Testis (tissue), 3 donors: ENCODE results near the gene VIPR1. TPM values are rescaled to one million over a fixed set of nuclear protein-coding genes. Genes with fewer than 3 reads are reported as not detected.

Experiments
- DNase-seq: peaks from one replicate; pipeline ENCODE4 v3.0.0-alpha.2; 2019
- H3K27ac ChIP-seq, 2 donors: fragments of 200-600 bp; sonication (generic); one replicate each; pipeline ENCODE4 v1.5.1; 2019
- H3K27me3 ChIP-seq: fragments of 200-600 bp; sonication (generic); one replicate; pipeline ENCODE4 v1.5.1; 2019
- H3K36me3 ChIP-seq: fragments of 200-600 bp; sonication (generic); one replicate; pipeline ENCODE4 v1.5.1; 2017; ENCODE audit warnings: low read depth; ENCODE audit errors: missing control alignments
- H3K4me1 ChIP-seq: fragments of 200-600 bp; sonication (generic); one replicate; pipeline ENCODE4 v1.5.1; 2019
- H3K4me3 ChIP-seq, 2 donors: fragments of 200-600 bp; sonication (generic); one replicate each; pipeline ENCODE4 v1.5.1; 2017 to 2019
- H3K9me3 ChIP-seq: fragments of 200-600 bp; sonication (generic); one replicate; pipeline ENCODE4 v1.5.1; 2017
- POLR2A ChIP-seq: fragments of 450-650 bp; IDR thresholded peaks from one replicate; pipeline ENCODE4 v1.6.1; 2017; ENCODE audit warnings: antibody characterized with exemption, mild to moderate bottlenecking, moderate library complexity
- WGBS, 2 donors: methylation state at CpG; one replicate each; pipeline ENCODE4 v1.1.5; 2018; 5-methylcytosine and 5-hydroxymethylcytosine counted together
- intact Hi-C: fragments of 100-400 bp; cut with DNase I; formaldehyde crosslinking; loops from one replicate; pipeline ENCODE4 v1.15.1; 2023; ENCODE audit warnings: low total_unique reads
- polyA plus RNA-seq: library from polyadenylated mRNA; stranded (reverse); fragments of 350-450 nt; fragmentation: Illumina TruSeq; extraction: RNeasy Lipid Tissue Mini Kit (QIAGEN cat#74804); gene quantifications from one replicate; pipeline ENCODE4 v1.2.3, GENCODE V29; 2014; ENCODE audit warnings: low read depth, low replicate concordance; ENCODE audit not compliant: insufficient read depth
- total RNA-seq, 2 donors: library from RNA; depleted of rRNA; stranded (reverse); fragments of >200 nt; gene quantifications; one replicate each; pipeline ENCODE4 v1.2.3, GENCODE V29; 2016
- TF ChIP-seq, protein P1 (sequence below), 3 experiments: fragments of 450-650 bp in 2 of 3; fragments of 200-600 bp in 1 of 3; sonication (generic) in 1 of 3; IDR thresholded peaks; one replicate each; pipeline ENCODE4 v1.5.1; 2016 to 2019; ENCODE audit warnings: antibody characterized with exemption in 3 of 3, mild to moderate bottlenecking in 2 of 3, moderate library complexity in 1 of 3

Gene VIPR1
- total and polyA plus RNA-seq, 3 donors from 2014 or later: 3.4 to 10.2 (median 4.6) TPM

DNA sequence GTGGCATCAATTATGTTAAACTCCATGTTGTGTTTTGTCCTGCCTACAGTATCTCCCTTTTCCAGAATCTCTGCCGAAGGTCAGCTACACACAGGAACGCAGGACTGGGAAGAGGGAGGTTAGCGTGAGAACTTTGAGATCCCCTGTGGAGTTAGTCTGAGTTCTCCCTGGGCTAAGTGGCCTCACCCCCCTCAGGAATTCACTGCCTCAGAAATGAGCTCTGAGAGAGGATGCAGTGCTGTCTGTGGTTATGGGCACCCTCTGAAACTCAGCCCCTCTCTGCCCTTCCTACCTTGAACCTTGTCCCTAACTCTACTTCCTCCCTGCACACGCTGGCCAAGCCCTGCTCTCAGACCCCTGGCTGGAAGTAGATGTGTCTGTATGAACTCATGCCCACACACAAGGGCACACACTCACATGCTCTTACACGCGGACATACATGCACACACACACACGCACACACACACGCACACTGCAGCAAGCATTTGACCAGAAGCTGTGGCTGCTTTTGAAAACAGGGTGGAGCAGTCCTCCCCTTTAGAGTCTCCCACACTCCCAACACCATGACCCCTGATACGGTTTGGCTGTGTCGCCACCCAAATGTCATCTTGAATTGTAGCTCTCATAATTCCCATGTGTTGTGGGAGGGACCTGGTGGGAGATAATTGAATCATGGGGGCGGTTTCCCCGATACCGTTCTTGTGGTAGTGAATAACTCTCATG is 5.3 kb upstream of the VIPR1 start:
- Histone ChIP-seq H3K9me3 (no peaks in the 10 kb centered on the region), H3K4me3 (no peak overlapping the region), H3K27me3 (no peaks in the 10 kb centered on the region), H3K36me3 (no peaks in the 10 kb centered on the region), H3K27ac (peak overlapping the region in 1 of 2 donors; percentile 25), H3K4me1 (peaks cover 25% of the 10 kb centered on the region)
- no peak for DNase-seq
- WGBS, 2 donors: 53 to 57% methylated on average over 13 of the region's 13 CpGs
- intact Hi-C loops: no loop called here
- TF ChIP-seq, protein P1, sequence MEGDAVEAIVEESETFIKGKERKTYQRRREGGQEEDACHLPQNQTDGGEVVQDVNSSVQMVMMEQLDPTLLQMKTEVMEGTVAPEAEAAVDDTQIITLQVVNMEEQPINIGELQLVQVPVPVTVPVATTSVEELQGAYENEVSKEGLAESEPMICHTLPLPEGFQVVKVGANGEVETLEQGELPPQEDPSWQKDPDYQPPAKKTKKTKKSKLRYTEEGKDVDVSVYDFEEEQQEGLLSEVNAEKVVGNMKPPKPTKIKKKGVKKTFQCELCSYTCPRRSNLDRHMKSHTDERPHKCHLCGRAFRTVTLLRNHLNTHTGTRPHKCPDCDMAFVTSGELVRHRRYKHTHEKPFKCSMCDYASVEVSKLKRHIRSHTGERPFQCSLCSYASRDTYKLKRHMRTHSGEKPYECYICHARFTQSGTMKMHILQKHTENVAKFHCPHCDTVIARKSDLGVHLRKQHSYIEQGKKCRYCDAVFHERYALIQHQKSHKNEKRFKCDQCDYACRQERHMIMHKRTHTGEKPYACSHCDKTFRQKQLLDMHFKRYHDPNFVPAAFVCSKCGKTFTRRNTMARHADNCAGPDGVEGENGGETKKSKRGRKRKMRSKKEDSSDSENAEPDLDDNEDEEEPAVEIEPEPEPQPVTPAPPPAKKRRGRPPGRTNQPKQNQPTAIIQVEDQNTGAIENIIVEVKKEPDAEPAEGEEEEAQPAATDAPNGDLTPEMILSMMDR (IDR thresholded peaks at IDR 0.05): no peak
- TF ChIP-seq POLR2A: no peak

GRCh38 chr3:42498034-42498433 is 4.4 kb upstream of the VIPR1 start:
- Histone ChIP-seq H3K27me3 (no peaks in the 10 kb centered on the region), H3K36me3 (no peaks in the 10 kb centered on the region), H3K27ac (no peak overlapping the region), H3K4me3 (no peak overlapping the region), H3K9me3 (no peaks in the 10 kb centered on the region), H3K4me1 (peaks cover 25% of the 10 kb centered on the region)
- TF ChIP-seq, protein P1 (IDR thresholded peaks at IDR 0.05): no peak
- no peak for TF ChIP-seq POLR2A
- intact Hi-C loops: no loop called here
- 68 to 69% methylated on average over 1 of the region's 1 CpG for WGBS, 2 donors
- DNase-seq: no peak

DNA sequence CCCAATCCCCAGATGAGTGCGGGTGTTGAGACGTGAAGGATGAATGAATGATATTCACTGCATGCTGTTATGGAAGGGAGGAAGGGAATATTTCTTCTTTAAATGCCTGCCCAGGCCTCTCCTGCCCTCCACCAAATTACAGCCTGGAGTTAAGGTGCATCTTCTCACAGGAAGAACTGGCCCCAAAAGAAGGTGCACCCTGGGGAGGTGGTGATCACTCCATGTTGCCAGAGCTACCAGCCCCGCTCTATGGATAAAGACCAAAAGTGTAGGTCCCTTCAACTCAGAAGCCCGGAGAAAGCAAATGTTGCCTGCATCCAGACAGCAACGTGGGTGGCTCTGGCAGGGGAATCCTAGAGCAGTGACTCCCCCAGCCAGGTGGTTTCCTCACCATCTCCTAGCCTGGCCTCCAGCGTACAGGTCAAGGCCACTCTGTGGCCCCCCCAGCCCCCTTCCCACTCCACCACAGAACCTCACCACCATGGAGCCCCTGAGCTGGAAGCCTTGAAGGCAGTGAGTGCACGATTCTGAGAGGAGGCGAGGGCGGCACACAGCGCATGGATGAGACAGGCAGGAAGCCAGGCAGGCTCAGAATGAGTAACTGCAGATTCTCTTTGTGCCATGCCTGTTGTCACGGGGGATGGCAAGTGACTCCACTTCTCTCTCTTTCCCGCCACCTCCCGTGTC is 3.5 kb upstream of the VIPR1 start:
- no peaks in the 10 kb centered on the region for H3K36me3 ChIP-seq
- DNase-seq: peak; percentile 53
- H3K4me3 ChIP-seq: no peak overlapping the region
- WGBS, 2 donors: 79 to 84% methylated on average over 7 to 13 of the region's 13 CpGs
- no peak overlapping the region for H3K27ac ChIP-seq
- H3K9me3 ChIP-seq: no peaks in the 10 kb centered on the region
- TF ChIP-seq, protein P1 (IDR thresholded peaks at IDR 0.05): no peak
- TF ChIP-seq POLR2A: no peak
- no peaks in the 10 kb centered on the region for H3K27me3 ChIP-seq
- peaks cover 25% of the 10 kb centered on the region for H3K4me1 ChIP-seq
- intact Hi-C loops: no loop called here

DNA sequence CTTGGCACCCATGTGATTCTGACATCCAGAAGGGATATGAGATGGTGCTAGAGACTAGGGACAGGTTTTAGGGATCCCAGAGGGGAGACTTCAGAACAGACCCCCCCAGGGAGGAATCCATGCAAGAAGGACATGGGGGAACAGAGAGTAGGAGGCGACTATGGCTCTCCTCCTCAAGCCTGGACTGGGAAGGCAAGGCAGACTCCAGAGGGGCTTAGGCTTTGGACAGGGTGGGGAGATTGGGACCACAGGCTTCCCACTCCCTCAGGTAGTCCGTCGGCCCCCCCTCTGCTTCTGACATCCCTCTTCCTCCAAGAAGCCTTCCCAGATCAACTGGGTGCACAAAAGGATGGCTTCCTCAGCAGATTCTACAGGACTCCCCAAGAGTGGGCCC is 3.0 kb upstream of the VIPR1 start:
- Histone ChIP-seq H3K36me3 (no peaks in the 10 kb centered on the region), H3K27me3 (no peaks in the 10 kb centered on the region), H3K4me1 (peaks cover 25% of the 10 kb centered on the region), H3K27ac (no peak overlapping the region), H3K4me3 (no peak overlapping the region), H3K9me3 (no peaks in the 10 kb centered on the region)
- intact Hi-C loops: no loop called here
- 90 to 91% methylated on average over 3 of the region's 3 CpGs for WGBS, 2 donors
- no peak for DNase-seq
- TF ChIP-seq POLR2A: no peak
- TF ChIP-seq, protein P1 (IDR thresholded peaks at IDR 0.05): no peak
